ENCODE data around the gene ZNF197.

GRCh38 chr3:44680921-44681455 is 56.2 kb downstream of the ZNF197 start:
- no peak for TF ChIP-seq CTCF (IDR thresholded peaks at IDR 0.05)
- no peak for TF ChIP-seq POLR2A (IDR thresholded peaks at IDR 0.05)
- no peak for TF ChIP-seq POLR2AphosphoS5 (IDR thresholded peaks at IDR 0.05)
